Amygdala (tissue), 56 donors: ENCODE results near the gene NSDHL.

Experiments used
- DNase-seq, 56 donors: peaks; one replicate each; lab custom pipeline; 2025; lab: John Stamatoyannopoulos, UW

Gene NSDHL

DNA sequence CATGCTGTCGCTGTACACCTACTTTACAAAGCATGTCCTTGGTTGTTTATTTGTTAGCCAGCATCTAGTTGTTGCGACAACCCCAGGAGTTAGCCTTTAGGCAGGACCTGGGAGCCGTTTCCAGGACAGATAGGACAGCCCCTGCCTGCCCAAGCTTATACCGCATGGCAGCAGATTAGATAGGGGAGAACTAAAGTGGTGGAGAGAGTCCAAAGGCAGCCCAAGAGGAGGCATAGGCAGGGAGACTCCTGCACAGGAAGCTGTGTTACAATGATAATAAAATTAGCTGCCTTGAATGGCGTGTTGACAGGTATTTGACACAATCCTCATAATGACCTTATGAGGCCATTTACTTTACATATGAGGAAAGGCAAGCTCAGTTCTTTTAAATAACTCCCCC is 13.0 kb downstream of the NSDHL start:
- no peak for DNase-seq

DNA sequence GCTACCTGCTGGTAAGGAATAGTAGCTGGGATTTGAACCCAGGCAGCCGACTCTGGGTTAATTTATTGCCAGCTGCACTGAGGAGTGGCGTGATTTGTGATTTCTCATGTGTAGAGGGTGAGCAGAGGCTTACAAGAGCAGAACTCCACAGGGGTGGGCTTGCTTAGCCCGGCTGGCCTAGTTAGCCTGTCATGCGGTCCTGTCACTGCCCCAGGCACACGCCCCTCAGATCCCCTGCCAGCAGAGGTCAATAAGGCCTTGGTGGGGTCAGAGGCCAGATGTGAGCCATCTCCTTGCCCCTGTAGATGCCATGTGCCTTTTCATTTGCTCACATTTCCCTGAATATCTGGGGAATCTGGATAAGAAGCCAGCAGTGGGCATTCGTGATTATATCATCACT is 13.4 kb downstream of the NSDHL start:
- DNase-seq, result no peak

DNA sequence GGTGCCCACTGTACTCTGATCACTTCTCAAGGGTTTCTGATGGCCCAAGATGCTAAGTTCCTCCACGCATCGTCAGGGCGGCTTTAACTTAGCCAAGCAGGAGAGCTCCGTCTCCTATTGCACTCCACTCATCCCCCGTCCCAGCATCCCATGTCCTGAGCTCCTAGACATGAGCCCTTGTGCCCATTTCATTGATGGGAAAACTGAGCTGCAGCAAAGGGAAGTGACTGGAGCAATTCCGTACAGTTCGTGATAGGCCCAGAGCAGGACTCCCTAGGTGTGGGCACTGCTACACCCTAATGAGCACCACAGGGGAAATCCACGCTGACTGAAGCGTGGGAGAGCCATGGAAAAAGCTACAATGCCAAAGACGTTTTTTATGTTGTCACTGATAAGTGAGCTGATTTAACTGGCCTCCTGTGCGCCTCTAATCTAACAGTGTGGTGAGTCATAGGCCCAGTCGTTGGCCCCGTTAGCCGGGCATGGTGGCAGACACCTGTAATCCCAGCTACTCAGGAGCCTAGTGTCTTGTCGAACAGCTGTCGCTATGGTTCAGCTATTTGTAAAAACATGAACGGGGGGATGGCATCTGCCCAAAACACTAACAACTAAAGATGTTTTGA is 14.9 kb downstream of the NSDHL start:
- no peak for DNase-seq

DNA sequence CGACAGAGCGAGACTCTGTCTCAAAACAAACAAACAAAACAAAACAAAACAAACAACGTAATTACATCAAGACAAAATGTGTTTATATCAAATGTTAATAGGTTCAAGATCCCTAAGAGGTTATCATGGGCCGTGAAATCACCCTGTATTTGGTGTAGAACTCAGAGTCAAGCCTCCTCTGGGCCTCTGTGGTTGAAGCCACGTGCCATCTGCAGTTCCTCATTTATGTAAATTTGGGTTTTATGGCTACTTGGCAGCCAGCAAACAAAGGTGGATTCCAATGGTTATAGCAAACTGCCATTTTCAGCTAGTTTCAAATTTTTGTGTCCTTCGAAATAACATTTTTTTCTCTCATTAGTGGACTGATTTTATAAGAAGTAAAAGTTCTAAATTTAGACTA is 16.4 kb downstream of the NSDHL start:
- DNase-seq, result no peak

DNA sequence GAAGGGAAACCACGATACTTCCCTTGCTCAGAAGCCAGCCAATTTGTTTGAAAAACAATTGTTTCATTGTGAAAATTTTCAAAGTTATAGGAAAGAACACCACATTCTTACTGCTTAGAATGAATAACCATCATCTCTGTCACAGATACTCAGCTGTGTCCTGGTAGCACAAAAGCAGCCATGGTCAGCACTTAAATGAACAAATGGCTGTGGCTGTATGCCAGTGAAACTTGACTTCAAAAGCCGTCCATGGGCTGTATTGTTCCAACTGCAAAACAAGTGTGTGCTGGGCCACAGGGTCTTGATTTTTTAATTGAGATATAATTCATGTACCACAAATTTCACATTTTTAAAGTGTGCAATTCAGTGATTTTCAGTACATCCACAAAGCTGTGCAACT is 19.6 kb downstream of the NSDHL start:
- peak in 10 of 56 donors; percentile 1 to 37 (median 8) for DNase-seq

DNA sequence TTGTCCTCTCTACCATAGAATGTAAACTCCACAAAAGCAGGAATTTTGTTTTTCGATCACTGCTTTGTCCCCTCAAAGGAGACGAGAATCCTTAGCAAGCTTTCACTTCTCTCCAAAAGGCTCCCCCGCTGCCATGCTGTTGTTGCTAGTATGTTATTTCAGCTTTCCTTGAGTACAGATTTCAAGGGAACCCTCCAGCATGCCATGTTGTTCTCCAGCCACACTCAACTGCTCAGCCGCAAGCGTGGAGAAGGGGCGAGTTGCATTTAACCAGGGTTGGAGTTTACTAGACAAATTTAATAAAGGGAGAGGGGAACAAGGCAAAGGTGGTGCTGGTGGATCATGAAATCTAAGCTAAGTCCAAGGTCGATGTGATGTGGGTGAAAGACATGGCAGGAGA is 23.1 kb downstream of the NSDHL start:
- no peak for DNase-seq

DNA sequence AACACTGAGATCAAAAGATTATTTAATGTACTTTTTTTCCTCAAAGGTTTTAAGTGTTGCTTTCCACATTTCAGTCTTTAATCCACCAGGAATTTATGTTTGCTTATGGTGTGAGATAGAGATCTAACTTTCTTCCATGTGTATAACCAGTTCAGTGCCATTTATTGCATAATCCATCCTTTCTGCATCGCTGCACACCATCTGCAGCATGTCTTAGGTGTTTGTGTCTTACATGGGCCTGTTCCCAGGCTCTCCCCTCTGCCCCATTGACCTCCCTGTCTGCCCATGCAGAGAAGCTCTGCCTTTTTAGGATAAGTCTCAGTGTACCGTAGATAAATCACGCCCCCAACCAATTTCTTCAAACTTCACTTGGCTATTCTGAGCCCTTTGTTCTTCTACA is 30.3 kb downstream of the NSDHL start:
- no peak for DNase-seq

DNA sequence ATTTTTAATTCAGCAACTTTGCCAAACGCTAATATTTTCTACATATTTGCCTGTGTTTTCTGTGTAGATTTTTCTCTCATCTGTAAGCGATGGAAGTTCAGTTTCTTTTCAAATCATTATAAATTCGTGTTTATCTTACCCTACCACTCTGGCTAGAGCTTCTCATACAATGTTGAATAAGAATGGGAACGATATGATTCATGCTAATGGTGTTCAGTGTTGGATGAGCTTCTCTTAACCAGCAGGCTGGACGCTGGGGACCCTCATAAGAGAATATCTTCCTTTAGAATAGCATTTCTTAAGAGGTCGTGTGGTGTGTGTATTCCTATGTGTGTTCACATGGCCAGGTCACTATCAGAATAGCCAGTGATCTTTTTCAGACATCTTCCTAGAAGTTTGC is 31.0 kb downstream of the NSDHL start:
- no peak for DNase-seq

DNA sequence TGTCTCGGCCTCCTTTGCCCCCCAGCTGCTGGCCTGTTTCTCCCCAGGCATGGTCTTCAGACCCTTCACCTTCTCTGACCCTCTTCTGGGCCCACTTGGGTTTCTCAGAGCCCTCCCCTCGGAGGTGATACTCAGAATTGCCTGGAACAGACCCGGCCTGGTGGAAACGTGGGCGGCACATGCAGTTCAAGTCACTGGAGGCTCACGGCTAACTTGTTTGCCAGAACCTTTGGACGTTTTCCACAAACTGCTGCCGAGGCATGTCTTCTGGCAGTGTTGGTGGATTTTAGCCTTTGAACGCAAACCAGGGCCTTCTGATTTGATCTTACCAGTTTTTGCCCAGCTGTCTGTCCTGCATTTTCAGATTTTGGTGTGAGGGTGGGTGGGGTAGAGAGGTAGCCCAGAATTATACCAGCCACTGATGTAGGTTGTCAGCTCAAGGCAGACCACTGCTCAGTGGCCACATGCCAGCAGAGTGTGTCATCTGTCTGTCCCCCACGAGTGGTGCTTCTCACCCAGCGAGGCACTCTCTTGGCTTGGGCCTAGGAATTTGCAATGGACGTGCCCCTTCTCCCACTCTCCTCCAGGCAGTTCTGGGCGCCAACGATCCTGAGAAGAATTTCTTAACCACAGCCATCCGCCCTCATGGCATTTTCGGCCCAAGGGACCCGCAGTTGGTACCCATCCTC is 34.5 kb downstream of the NSDHL start:
- DNase-seq, result no peak

DNA sequence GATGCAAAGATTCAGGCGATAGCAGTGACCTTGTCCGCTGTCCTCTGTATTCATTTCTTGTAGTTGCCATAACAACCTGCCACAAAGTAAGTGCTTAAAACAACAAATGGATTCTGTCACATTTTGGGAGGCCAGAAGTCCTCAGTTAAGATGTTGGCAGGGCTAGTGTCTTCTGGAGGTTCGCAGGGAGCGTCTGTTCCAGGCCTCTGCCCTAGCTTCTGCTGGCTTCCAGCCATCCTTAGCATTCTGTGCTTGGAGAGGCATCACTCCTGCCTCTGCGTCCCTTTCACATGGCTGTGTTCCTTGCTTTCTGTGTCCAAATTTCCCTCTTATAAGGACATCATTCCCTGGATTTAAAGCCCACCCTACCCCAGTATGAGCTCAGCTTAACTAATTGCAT is 35.5 kb downstream of the NSDHL start:
- no peak for DNase-seq

DNA sequence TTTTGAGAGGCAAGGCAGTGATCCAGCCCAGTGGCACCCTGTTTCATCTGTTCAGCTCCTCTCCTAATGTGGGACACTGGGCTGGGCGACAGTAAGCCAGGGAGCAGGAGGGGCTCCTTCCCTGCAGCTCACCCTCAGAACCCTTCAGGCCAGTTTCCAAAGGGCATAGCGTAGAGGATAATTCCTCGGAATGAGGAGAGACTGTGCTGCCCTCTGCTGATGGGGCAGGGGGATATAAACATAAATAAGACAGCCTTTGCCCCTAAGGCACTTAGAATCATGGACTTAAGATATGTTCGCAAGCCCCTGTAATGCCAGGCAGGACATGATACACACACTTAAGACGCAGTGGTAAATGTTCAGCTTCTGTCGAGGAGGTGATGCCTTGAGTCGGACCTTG is 39.1 kb downstream of the NSDHL start:
- no peak for DNase-seq

DNA sequence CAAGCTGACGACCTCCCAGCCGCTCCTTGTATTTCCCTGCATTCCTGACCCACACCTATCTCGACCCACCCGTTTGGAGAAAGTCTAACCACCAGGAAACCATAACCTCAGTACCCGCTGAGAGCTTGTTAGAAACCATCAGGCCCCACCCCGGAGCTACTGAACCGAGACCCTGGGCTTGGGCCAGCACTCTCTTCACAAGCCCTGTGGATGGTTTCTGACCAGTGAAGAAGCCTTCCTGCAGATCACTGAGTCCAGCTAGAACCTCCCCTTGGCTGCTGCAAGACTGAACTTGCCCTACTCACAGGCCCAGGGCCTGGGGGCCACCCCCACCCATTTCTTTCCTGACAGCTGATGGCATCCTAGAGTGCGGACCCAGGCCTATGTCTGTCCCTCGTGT is 40.4 kb downstream of the NSDHL start:
- DNase-seq, result no peak

DNA sequence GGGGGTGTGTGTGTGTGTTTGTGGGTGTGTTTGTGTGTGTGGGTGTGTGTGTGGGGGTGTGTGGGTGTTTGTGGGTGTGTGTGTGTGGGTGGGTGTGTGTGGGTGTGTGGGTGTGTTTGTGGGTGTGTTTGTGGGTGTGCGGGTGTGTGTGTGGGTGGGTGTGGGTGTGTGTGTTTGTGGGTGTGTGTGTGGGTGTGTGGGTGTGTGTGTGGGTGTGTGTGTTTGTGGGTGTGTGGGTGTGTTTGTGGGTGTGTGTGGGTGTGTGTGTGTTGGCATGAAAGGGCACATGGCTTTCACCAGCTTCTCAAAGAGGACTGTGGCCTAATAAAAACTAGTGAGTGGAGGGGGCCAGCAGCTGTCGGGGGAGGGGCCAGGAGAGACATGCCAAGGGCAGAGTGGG is 41.7 kb downstream of the NSDHL start:
- DNase-seq, result no peak

DNA sequence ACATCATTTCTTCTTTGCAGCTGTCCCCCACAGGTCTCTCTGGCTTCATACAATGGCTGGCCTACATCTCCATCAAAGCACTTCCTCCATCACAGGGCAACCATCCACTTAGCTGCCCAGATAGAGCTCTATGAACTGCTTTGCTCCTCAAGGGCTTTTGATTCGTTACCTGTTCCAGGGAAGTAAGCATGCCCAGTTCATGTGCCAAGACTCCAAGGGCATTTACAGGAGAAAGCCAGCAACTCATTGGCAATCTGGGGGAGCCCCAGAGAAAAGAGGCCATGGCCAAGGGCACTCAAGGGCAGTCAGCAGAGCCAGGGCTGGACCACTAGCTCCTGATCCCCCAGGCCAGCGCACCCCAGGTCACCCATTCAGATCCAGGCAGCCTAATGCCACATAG is 42.5 kb downstream of the NSDHL start:
- no peak for DNase-seq

DNA sequence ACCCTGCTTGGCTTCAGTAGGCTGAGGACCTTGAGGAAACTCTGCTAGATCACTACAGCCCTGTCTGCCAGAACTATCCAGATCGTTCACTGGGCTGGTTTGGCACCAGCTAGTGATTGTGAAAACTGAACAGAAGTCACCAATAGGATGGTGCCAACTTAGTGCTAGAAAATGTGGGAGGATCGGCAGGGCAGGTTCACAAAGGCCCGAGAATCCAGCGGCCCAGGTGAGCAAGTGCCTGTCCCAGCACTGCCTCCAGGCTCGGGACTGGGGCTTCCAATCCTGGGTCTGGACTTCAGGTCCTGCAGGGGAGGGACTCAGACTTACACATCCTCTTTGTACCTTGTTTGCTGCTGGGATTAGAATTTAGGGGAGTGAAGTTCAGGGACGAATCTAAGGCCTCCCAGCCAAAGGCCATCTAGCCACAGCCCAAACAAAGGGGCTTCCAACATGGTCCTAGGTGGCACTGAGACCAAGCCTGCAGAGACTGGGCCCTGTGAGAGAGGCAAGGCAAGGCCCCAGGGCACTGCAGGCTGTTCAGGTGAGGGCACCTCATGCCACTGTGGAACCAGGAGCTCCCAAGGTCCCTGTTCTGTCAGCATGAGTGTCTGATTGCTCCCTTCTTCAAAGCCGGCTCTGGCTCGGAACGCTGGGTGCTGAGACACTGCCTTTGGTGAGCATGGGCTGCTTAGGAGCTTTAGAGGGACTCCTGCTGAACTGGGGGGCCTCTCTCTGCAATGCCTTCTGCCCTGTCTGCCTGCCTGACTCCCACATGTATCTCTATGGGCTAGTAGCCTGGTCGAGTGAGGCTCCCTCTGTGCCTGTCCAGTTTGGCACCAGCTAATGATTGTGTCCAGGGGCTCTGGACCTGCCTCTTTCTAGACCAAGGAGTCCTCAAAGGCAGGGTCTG is 46.3 kb downstream of the NSDHL start:
- no peak for DNase-seq

DNA sequence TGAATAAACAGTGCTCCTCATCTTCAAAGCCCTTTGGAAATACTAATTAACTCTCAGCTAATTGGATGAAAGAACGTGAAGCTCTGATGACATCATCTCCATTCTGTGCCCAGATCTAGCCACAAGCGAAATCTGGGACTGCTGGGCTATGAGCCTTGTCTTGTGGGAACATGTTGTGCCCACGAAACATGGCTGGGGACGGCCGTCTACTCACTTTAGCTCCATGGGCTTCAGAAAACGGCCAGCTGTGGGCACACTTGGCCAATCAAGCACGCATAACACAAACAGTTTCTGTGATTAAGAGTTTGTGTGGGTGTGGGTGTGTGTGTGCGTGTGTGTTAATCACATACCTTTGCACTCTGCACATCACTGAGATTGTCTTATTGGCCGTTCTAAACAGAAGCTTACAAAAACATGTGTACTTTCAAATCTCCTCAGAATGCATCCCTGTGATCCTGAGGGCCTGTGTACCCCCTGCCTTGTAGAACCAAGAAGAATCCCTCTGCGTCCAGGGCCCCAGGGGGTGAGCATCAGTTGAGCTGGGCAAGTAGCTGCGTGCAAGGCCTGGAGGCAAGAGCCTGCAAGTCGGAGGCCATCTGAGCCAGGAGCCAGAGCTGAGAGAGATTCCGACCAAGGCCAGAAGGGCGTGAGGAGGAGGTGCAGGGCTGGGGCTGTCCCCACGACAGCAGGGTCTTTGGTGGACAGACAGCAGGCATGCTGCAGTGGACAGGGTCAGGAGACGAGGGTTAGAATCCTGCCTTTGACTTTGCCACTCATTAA is 48.3 kb downstream of the NSDHL start:
- peak in 3 of 56 donors; percentile 2 to 20 (median 6) for DNase-seq

DNA sequence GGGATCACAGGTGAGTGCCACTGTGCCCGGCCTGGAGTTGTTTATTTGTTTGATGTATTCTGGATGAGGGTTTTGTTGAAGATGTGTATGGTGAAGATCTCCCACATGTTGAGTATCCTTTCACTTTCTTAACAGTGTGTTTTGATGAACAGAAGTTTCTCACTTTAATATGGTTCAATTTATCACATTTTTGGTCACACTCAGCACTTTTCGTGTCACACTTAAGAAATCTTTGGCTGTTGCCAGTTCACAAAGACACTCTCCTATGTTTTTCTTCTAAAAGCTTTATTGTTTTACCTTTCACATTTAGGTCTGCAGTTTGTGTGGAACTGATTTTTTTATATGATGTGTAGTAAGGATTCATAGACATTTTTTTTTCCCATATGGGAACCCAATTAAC is 50.4 kb downstream of the NSDHL start:
- no peak for DNase-seq

DNA sequence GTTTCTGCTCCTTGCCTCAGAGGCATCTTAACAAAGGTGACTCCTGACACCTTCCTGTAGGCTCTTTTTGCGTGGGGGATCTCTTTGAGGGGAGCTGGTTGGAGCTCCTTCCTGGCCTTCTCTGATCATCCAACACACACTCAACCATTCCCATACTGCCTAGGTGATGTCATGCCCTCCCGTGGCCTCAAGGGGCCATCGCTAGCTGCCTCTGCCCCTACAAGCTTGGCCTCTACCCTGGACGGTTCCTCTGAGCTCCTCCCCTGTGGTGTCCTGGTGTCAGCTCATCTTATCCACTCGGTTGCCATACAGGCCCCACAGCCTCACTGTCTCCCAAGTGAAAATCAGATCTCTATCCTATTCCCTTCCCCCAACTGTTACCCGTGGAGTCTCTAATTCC is 53.3 kb downstream of the NSDHL start:
- no peak for DNase-seq

DNA sequence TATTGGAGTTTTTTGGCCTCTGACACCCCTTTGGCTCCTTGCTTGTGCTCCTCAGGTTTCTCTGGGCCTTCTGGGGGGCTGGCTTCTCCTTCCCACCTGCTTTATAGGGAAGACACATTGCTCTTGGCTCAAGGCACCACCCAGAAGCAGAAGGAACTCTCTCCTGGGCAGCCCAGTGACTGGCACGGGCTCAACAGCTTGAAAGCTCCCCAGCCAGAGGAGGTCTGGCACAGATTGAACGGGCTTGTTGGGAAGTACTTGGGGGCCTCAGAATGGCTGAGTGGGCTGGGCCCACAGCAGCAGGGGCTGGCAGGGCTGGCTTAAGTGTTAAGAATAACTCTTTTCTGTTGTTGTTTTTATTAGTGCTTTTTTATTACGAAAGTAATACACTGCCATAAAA is 55.9 kb downstream of the NSDHL start:
- peak in 3 of 56 donors; percentile 1 to 25 (median 6) for DNase-seq

DNA sequence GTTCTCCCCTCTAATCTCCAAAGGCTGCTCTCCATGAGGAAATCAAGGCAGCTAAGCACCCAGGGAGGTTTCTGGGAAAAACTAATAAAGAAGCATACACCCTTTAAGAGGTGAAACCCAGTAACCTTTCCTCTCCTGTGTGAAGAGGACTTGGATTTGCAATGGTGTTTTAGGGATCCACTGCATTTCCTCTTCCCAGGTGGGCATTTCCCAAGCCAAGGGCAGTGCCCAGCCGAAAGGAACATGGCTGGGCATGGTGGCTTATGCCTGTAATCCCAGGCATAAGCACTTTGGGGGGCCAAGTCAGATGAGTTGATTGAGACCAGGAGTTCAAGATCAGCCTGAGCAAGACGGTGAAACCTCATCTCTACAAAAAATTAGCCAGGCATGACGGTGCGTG is 61.6 kb downstream of the NSDHL start:
- no peak for DNase-seq
